ENCODE results near the gene CCDC60.

DNA sequence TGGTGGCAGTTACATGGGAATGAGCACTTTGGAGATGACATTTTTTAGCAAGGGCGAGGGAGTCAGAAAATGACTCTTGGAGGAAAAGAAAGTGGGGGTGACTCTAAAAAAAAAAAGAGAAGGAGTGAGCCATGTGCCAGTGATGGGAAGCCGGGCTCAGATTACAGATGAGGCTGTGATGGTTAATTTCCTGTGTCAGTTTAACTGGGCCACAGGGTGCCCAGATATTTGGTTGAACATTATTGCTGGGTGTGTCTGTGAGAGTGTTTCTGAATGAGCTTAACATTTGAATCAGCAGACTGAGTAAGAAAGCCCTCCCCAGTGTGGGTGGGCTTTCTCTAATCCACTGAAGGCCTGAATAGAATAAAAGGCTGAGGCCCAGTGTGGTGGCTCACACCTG is 26.8 kb upstream of the CCDC60 start:
- TF ChIP-seq POLR2AphosphoS5 (IDR thresholded peaks at IDR 0.05; ENCODE audit: low read depth, low read length) (no peak), POLR2A (IDR thresholded peaks at IDR 0.05; ENCODE audit: borderline replicate concordance, extremely low read depth, insufficient read depth, insufficient read length) (no peak), EZH2 (IDR thresholded peaks at IDR 0.05) (no peak)
- TF ChIP-seq, protein P1, sequence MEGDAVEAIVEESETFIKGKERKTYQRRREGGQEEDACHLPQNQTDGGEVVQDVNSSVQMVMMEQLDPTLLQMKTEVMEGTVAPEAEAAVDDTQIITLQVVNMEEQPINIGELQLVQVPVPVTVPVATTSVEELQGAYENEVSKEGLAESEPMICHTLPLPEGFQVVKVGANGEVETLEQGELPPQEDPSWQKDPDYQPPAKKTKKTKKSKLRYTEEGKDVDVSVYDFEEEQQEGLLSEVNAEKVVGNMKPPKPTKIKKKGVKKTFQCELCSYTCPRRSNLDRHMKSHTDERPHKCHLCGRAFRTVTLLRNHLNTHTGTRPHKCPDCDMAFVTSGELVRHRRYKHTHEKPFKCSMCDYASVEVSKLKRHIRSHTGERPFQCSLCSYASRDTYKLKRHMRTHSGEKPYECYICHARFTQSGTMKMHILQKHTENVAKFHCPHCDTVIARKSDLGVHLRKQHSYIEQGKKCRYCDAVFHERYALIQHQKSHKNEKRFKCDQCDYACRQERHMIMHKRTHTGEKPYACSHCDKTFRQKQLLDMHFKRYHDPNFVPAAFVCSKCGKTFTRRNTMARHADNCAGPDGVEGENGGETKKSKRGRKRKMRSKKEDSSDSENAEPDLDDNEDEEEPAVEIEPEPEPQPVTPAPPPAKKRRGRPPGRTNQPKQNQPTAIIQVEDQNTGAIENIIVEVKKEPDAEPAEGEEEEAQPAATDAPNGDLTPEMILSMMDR (IDR thresholded peaks at IDR 0.05 in 2 of 3, conservative IDR thresholded peaks at IDR 0.05 in 1 of 3; ENCODE audit: borderline replicate concordance in 1 of 3, insufficient read depth in 1 of 3, low read depth in 2 of 3, low read length in 2 of 3) = no peak

Measured in HCT116 (cell line).